GM18505 (cell line): ENCODE measurements around the gene RAET1G.

Experiments
- ATAC-seq: cut with Tn5 transposase; IDR thresholded peaks from one replicate; pipeline ENCODE4 v1.9.1; 2021; ENCODE audit not compliant: unreplicated experiment
- POLR2A ChIP-seq: IDR thresholded peaks from 4 replicates; pipeline ENCODE4 v1.6.1; 2011; ENCODE audit warnings: borderline replicate concordance; ENCODE audit not compliant: insufficient read depth, insufficient read length; ENCODE audit errors: extremely low read depth

RAET1G gene

GRCh38 chr6:149867876-149868640 is 54.9 kb downstream of the RAET1G start:
- TF ChIP-seq POLR2A: no peak
- no peak for ATAC-seq
